K562 (cell line): ENCODE data around the gene LMLN. TPM values are rescaled to one million over a fixed set of nuclear protein-coding genes. Genes with fewer than 3 reads are reported as not detected.
A peak's percentile ranks its signal among the peaks of the same experiment; 100 is the strongest.

Experiments
- MLLT1 ChIP-seq, 2 experiments: fragments of 450-650 bp; IDR thresholded peaks; 2 replicates each; pipeline ENCODE4 v1.6.1; 2016
- PBX2 ChIP-seq, 2 experiments: IDR thresholded peaks in 1 of 2; conservative IDR thresholded peaks in 1 of 2; 2 replicates each; pipeline ENCODE4 v1.6.1; 2016; ENCODE audit warnings: low read depth in 2 of 2, mild to moderate bottlenecking in 1 of 2, missing compliant biosample characterization in 1 of 2, missing genetic modification characterization in 1 of 2, moderate library complexity in 1 of 2
- ZBTB40 ChIP-seq, 2 experiments: fragments of 450-650 bp in 1 of 2; sonication (generic) in 1 of 2; formaldehyde crosslinking in 1 of 2; IDR thresholded peaks; 2 replicates each; pipeline versions ENCODE4 v1.7.1 to v1.9.0; 2016 to 2022; ENCODE audit warnings: inconsistent platforms in 1 of 2, mild to moderate bottlenecking in 1 of 2, missing genetic modification reagents in 1 of 2
- polyA plus RNA-seq, 8 experiments: library from polyadenylated mRNA; depleted of rRNA in 4 of 8; stranded (reverse) in 5 of 8; unstranded in 3 of 8; fragments of >200 nt; fragmentation: Nextera tagmentation in 2 of 8; fragmentation: Illumina TruSeq in 1 of 8; extraction: Ambion mirVana in 2 of 8; extraction: Trizol in 1 of 8; gene quantifications; 2 replicates each; pipeline versions ENCODE4 v1.2.1 to v1.2.3, GENCODE V29; 2011 to 2014; ENCODE audit warnings: inconsistent platforms in 1 of 8, missing spikeins in 1 of 8
- total RNA-seq, 7 experiments: library from RNA; depleted of rRNA in 6 of 7; stranded (reverse); fragments of >200 nt in 6 of 7; fragmentation: Illumina TruSeq in 2 of 7; extraction: Trizol in 2 of 7; gene quantifications; 2 replicates each; pipeline versions ENCODE4 v1.2.1 to v1.2.3, GENCODE V29; 2011 to 2021; ENCODE audit warnings: low replicate concordance in 1 of 7

The LMLN gene
- total and polyA plus RNA-seq, 9 of the 15 experiments (the other 6 are each of a cell fraction or from before 2014, with no cell fraction given) = 2.2 to 15.9 (median 6.9) TPM

- TF ChIP-seq ZBTB40 (IDR thresholded peaks at IDR 0.05) (peak; percentile 53; the same call in 1 of the 2 replicates), ZBTB40 (CRISPR knock-in tag; IDR thresholded peaks at IDR 0.05) (no peak), MLLT1 (IDR thresholded peaks at IDR 0.05) (peak in 1 of 2 experiments; percentile 28; a peak in 1 of 4 replicates), PBX2 (CRISPR knock-in tag; IDR thresholded peaks at IDR 0.05; ENCODE audit: low read depth) (no peak), PBX2 (tag; conservative IDR thresholded peaks at IDR 0.05; ENCODE audit: low read depth) (peak; percentile 46; the same call in 1 of the 2 replicates)
These were observed 3.1 kb downstream of the LMLN start (continued) for GRCh38 chr3:197963019-197963637.
